Hepatocyte (in vitro differentiated cells): ENCODE data around the gene CLCC1. TPM values are rescaled to one million over a fixed set of nuclear protein-coding genes. Genes with fewer than 3 reads are reported as not detected.
"Not testable (repeated sequence)": the region's sequence is repeated elsewhere in the genome, so short reads cannot be mapped to it uniquely, and the experiment has no call there.

Source experiments
- DNase-seq: peaks from one replicate; pipeline ENCODE4 v3.0.0-alpha.2; 2016; ENCODE audit warnings: low spot score
- H2AFZ ChIP-seq: fragments of 200-600 bp; sonication (generic); 2 replicates; pipeline ENCODE4 v1.6.0; 2016; ENCODE audit warnings: antibody characterized with exemption, mild to moderate bottlenecking
- H3K27ac ChIP-seq: fragments of 200-600 bp; sonication (generic); 2 replicates; pipeline ENCODE4 v1.5.1; 2016; ENCODE audit warnings: mild to moderate bottlenecking
- H3K27me3 ChIP-seq: fragments of 200-600 bp; sonication (generic); 2 replicates; pipeline ENCODE4 v1.6.1; 2016
- H3K36me3 ChIP-seq: fragments of 200-600 bp; sonication (generic); replicated peaks from 2 replicates; pipeline ENCODE4 v1.5.1; 2016; ENCODE audit warnings: low read depth; ENCODE audit not compliant: insufficient read depth
- H3K4me1 ChIP-seq: fragments of 200-600 bp; sonication (generic); 2 replicates; pipeline ENCODE4 v1.5.1; 2016; ENCODE audit warnings: mild to moderate bottlenecking, moderate library complexity; ENCODE audit not compliant: insufficient read depth
- H3K4me2 ChIP-seq: fragments of 200-600 bp; sonication (generic); 2 replicates; pipeline ENCODE4 v1.6.0; 2016
- H3K4me3 ChIP-seq: fragments of 200-600 bp; sonication (generic); 2 replicates; pipeline ENCODE4 v1.5.1; 2016; ENCODE audit warnings: mild to moderate bottlenecking
- H3K79me2 ChIP-seq: fragments of 200-600 bp; sonication (generic); 2 replicates; pipeline ENCODE4 v1.6.0; 2017; ENCODE audit warnings: mild to moderate bottlenecking
- H3K9me2 ChIP-seq: fragments of 200-600 bp; sonication (generic); replicated peaks from 2 replicates; pipeline ENCODE4 v1.6.0; 2017; ENCODE audit warnings: mild to moderate bottlenecking; ENCODE audit not compliant: insufficient read depth
- H3K9me3 ChIP-seq: fragments of 200-600 bp; sonication (generic); 2 replicates; pipeline ENCODE4 v1.5.1; 2016; ENCODE audit warnings: low read depth, mild to moderate bottlenecking
- H4K20me1 ChIP-seq: fragments of 200-600 bp; sonication (generic); 2 replicates; pipeline ENCODE4 v1.6.0; 2016; ENCODE audit warnings: mild to moderate bottlenecking; ENCODE audit not compliant: insufficient read depth, poor library complexity, severe bottlenecking
- EZH2 ChIP-seq: fragments of 200-600 bp; sonication (generic); IDR thresholded peaks from 2 replicates; pipeline ENCODE4 v1.6.1; 2016; ENCODE audit warnings: antibody characterized with exemption, mild to moderate bottlenecking, borderline replicate concordance
- EZH2phosphoT487 ChIP-seq: fragments of 200-600 bp; sonication (generic); IDR thresholded peaks from one replicate; pipeline ENCODE4 v1.6.1; 2018; ENCODE audit warnings: antibody characterized with exemption, mild to moderate bottlenecking, low read depth, moderate library complexity; ENCODE audit not compliant: unreplicated experiment, severe bottlenecking
- WGBS: methylation state at CpG from one replicate; pipeline ENCODE4 v1.1.6; 2016; ENCODE audit warnings: low lambda C conversion rate; ENCODE audit errors: missing lambda C conversion rate; 5-methylcytosine and 5-hydroxymethylcytosine counted together
- polyA plus RNA-seq: library from polyadenylated mRNA; unstranded; fragments of >200 nt; fragmentation: Nextera tagmentation; extraction: Ambion mirVana; gene quantifications from 2 replicates; pipeline ENCODE4 v1.2.1, GENCODE V29; 2016
- total RNA-seq: library from RNA; depleted of rRNA; stranded (reverse); fragments of >200 nt; gene quantifications from 2 replicates; pipeline ENCODE4 v1.2.3, GENCODE V29; 2014
- TF ChIP-seq, protein P1 (sequence below): fragments of 200-600 bp; sonication (generic); IDR thresholded peaks from 2 replicates; pipeline ENCODE4 v1.5.1; 2016; ENCODE audit warnings: antibody characterized with exemption, mild to moderate bottlenecking; ENCODE audit not compliant: poor library complexity

Gene CLCC1
- total and polyA plus RNA-seq, 2 experiments from 2014 or later: 26.6 to 31.5 TPM

GRCh38 chr1:108936170-108936569 is 27.1 kb downstream of the CLCC1 start:
- no peak for DNase-seq

GRCh38 chr1:108933944-108934343 is 29.3 kb downstream of the CLCC1 start:
- H3K27ac ChIP-seq: no peak overlapping the region
- H3K9me3 ChIP-seq: no peaks in the 10 kb centered on the region
- H3K36me3 ChIP-seq: peaks cover 3% of the 10 kb centered on the region
- no peaks in the 10 kb centered on the region for H3K79me2 ChIP-seq
- TF ChIP-seq EZH2 (no peak), EZH2phosphoT487 (no peak)
- TF ChIP-seq, protein P1, sequence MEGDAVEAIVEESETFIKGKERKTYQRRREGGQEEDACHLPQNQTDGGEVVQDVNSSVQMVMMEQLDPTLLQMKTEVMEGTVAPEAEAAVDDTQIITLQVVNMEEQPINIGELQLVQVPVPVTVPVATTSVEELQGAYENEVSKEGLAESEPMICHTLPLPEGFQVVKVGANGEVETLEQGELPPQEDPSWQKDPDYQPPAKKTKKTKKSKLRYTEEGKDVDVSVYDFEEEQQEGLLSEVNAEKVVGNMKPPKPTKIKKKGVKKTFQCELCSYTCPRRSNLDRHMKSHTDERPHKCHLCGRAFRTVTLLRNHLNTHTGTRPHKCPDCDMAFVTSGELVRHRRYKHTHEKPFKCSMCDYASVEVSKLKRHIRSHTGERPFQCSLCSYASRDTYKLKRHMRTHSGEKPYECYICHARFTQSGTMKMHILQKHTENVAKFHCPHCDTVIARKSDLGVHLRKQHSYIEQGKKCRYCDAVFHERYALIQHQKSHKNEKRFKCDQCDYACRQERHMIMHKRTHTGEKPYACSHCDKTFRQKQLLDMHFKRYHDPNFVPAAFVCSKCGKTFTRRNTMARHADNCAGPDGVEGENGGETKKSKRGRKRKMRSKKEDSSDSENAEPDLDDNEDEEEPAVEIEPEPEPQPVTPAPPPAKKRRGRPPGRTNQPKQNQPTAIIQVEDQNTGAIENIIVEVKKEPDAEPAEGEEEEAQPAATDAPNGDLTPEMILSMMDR: no peak
- H3K27me3 ChIP-seq: no peaks in the 10 kb centered on the region
- H2AFZ ChIP-seq: no peak overlapping the region
- no peaks in the 10 kb centered on the region for H4K20me1 ChIP-seq
- H3K9me2 ChIP-seq: no peaks in the 10 kb centered on the region
- 80% methylated on average over 5 of the region's 5 CpGs for WGBS
- H3K4me2 ChIP-seq: no peak overlapping the region
- no peak overlapping the region for H3K4me3 ChIP-seq
- H3K4me1 ChIP-seq: no peaks in the 10 kb centered on the region
- no peak for DNase-seq

More at GRCh38 chr1:108936170-108936569, 27.1 kb downstream of the CLCC1 start:
- H3K4me1 ChIP-seq: no peaks in the 10 kb centered on the region
- WGBS: 99% methylated on average over 8 of the region's 9 CpGs
- no peaks in the 10 kb centered on the region for H3K9me3 ChIP-seq
- H3K36me3 ChIP-seq: peaks cover 3% of the 10 kb centered on the region
- no peak overlapping the region for H3K4me3 ChIP-seq
- H4K20me1 ChIP-seq: no peaks in the 10 kb centered on the region
- no peak overlapping the region for H2AFZ ChIP-seq
- no peak overlapping the region for H3K27ac ChIP-seq
- no peak overlapping the region for H3K4me2 ChIP-seq
- no peaks in the 10 kb centered on the region for H3K79me2 ChIP-seq
- TF ChIP-seq, protein P1: no peak
- TF ChIP-seq EZH2phosphoT487 (no peak), EZH2 (no peak)
- H3K9me2 ChIP-seq: no peaks in the 10 kb centered on the region
- no peaks in the 10 kb centered on the region for H3K27me3 ChIP-seq

- DNase-seq, H3K36me3 ChIP-seq, H3K27ac ChIP-seq: not testable (repeated sequence)
Measured at GRCh38 chr1:108927565-108927964, 35.7 kb downstream of the CLCC1 start.

DNA sequence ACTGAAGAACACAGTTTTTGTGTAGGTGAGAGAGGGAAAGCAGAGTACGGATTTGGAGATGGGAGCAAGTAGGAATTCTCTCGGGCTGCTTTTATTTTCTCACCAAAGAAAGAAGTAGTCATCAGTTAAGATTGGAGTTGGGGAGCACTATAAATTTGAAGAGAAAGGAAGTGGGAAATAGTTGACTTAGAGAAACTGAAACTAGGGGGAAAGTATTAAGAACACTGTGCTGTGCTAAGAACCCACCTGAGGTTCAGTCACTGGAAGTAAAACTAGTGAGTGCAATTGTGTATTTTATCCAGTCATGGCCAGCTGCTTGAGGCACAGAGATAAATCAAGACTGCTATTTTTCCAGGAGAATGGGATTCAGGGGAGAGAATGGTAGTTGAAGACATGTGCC is 37.4 kb downstream of the CLCC1 start:
- no peaks in the 10 kb centered on the region for H3K27me3 ChIP-seq
- H3K27ac ChIP-seq: no peak overlapping the region
- H3K4me1 ChIP-seq: no peaks in the 10 kb centered on the region
- 96% methylated on average over 2 of the region's 2 CpGs for WGBS
- no peaks in the 10 kb centered on the region for H3K36me3 ChIP-seq
- H3K79me2 ChIP-seq: no peaks in the 10 kb centered on the region
- no peaks in the 10 kb centered on the region for H3K9me2 ChIP-seq
- H4K20me1 ChIP-seq: no peaks in the 10 kb centered on the region
- TF ChIP-seq, protein P1: no peak
- TF ChIP-seq EZH2phosphoT487: no peak
- TF ChIP-seq EZH2: no peak
- DNase-seq: no peak
- no peak overlapping the region for H2AFZ ChIP-seq
- H3K4me2 ChIP-seq: no peak overlapping the region
- H3K9me3 ChIP-seq: no peaks in the 10 kb centered on the region
- H3K4me3 ChIP-seq: no peak overlapping the region

More at GRCh38 chr1:108927565-108927964, 35.7 kb downstream of the CLCC1 start:
- H3K4me2 ChIP-seq, H3K9me2 ChIP-seq, H4K20me1 ChIP-seq, H3K27me3 ChIP-seq, H3K9me3 ChIP-seq, H2AFZ ChIP-seq, H3K79me2 ChIP-seq, H3K4me1 ChIP-seq, H3K4me3 ChIP-seq: not testable (repeated sequence)
- WGBS: 100% methylated on average over 1 of the region's 1 CpG
